Measurements from ENCODE around the gene DIDO1.

DIDO1 gene

DNA sequence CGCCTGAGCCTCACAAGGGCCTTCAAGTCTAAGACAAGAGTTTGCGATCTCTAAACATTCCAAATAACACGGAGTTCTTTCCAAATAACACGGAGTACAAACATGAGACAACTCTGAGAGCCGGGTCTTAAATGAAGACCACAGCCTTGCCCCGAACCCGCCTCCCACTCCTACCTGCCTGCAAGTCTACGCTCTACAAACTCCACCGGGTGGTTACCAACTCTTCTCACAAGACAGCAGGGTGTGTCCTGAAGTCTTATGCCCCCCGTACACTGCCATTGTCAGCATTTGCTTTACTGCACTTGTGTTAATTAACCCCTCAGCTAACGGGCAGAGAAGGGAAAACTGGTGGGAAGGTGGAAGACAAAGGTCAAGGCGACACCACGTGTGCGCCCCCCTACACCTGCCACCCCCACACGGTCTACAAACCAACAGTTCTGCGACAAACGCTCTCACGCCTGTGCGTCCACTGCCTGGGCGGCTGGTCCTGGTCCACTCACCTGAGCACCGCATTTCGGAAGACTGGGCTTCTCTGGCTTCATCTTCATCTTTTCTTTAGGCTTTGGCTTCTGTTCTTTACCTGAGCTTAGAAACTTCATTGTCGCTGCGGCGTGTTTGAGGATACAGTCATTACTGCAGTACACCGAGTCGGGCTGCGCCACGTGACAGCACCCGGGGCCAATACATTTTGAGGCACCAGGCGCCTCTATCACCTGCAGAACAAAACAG is 19.5 kb downstream of the DIDO1 start:
- H4K20me1 ChIP-seq (ENCODE audit: insufficient read depth) = peaks cover 31% of the 10 kb centered on the region
- no peak overlapping the region for H3K27ac ChIP-seq
- H3K4me1 ChIP-seq (ENCODE audit: low read depth, poor library complexity, severe bottlenecking) = peaks cover 56% of the 10 kb centered on the region
- H3K27me3 ChIP-seq (ENCODE audit: insufficient read depth, low read depth) = no peaks in the 10 kb centered on the region
- peaks cover 28% of the 10 kb centered on the region for H3K79me2 ChIP-seq (ENCODE audit: insufficient read depth, low read depth)
- TF ChIP-seq, protein P1, sequence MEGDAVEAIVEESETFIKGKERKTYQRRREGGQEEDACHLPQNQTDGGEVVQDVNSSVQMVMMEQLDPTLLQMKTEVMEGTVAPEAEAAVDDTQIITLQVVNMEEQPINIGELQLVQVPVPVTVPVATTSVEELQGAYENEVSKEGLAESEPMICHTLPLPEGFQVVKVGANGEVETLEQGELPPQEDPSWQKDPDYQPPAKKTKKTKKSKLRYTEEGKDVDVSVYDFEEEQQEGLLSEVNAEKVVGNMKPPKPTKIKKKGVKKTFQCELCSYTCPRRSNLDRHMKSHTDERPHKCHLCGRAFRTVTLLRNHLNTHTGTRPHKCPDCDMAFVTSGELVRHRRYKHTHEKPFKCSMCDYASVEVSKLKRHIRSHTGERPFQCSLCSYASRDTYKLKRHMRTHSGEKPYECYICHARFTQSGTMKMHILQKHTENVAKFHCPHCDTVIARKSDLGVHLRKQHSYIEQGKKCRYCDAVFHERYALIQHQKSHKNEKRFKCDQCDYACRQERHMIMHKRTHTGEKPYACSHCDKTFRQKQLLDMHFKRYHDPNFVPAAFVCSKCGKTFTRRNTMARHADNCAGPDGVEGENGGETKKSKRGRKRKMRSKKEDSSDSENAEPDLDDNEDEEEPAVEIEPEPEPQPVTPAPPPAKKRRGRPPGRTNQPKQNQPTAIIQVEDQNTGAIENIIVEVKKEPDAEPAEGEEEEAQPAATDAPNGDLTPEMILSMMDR (conservative IDR thresholded peaks at IDR 0.05; ENCODE audit: low read depth, low read length) = no peak
- no peak overlapping the region for H3K4me2 ChIP-seq
- no peak overlapping the region for H3K9ac ChIP-seq
- no peak overlapping the region for H3K4me3 ChIP-seq (IDR thresholded peaks at IDR 0.05; ENCODE audit: insufficient read depth, low read depth, low read length)
- H2AFZ ChIP-seq (ENCODE audit: low read depth) = no peak overlapping the region
- peaks cover 17% of the 10 kb centered on the region; the same call in 1 of the 2 replicates for H3K36me3 ChIP-seq (ENCODE audit: insufficient read depth)

DNA sequence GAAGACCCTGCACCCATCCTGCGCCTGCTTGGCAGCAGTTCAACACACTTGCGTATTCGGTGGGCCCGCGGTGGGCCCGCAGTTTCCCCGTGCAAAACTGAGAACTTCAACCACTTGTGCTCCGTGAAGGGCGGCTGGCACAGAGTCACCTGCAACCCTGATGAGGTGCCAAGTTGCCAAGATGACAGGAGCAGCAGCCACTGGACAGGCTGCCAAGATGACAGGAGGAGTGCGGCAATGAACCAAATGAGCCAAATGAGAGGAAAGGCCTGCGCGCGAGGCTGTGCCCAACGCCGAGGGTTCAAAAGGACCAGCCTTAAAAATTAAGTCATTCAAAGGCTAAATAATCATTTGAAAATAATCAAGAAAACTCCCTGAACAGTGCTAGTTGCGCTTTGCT is 20.1 kb downstream of the DIDO1 start:
- Histone ChIP-seq H3K4me2 (no peak overlapping the region), H3K9ac (no peak overlapping the region), H3K27ac (no peak overlapping the region), H3K36me3 (ENCODE audit: insufficient read depth) (peaks cover 12% of the 10 kb centered on the region; the same call in 1 of the 2 replicates), H3K79me2 (ENCODE audit: insufficient read depth, low read depth) (peaks cover 22% of the 10 kb centered on the region; the same call in 1 of the 2 replicates), H3K4me3 (IDR thresholded peaks at IDR 0.05; ENCODE audit: insufficient read depth, low read depth, low read length) (no peak overlapping the region), H3K4me1 (ENCODE audit: low read depth, poor library complexity, severe bottlenecking) (peaks cover 56% of the 10 kb centered on the region), H2AFZ (ENCODE audit: low read depth) (no peak overlapping the region), H3K27me3 (ENCODE audit: insufficient read depth, low read depth) (no peaks in the 10 kb centered on the region), H4K20me1 (ENCODE audit: insufficient read depth) (peaks cover 26% of the 10 kb centered on the region)
- TF ChIP-seq, protein P1 (conservative IDR thresholded peaks at IDR 0.05; ENCODE audit: low read depth, low read length) = no peak

DNA sequence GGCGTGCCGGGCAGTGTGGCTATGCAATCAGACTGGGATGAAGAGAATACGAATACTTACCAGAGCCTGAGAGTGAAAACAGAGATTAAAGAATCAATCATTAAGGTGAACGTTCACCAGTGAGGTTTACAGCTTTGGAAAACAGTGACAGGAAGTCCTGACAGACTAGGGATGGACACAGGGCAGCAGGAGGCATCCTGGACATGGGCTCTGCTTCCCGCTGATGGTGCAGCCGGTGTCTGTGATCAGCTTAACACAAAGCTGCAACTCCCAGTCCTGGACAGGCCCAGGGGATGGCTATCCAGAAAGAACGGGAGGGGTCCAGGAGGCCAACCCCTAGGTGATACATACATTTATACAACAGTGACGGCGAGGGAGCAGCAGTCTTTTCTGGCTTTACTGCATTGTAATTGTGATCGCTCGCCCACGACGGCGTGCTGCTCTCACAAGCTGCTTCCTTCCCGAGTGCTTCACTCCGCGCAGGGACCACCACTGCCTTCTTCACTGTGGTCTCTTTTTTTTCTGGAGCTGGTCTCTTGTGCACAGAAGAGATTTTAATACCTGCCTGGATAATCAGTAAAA is 20.7 kb downstream of the DIDO1 start:
- H2AFZ ChIP-seq (ENCODE audit: low read depth) = no peak overlapping the region
- TF ChIP-seq, protein P1 (conservative IDR thresholded peaks at IDR 0.05; ENCODE audit: low read depth, low read length) = no peak
- peaks cover 22% of the 10 kb centered on the region; the same call in 1 of the 2 replicates for H3K79me2 ChIP-seq (ENCODE audit: insufficient read depth, low read depth)
- no peak overlapping the region for H3K9ac ChIP-seq
- H4K20me1 ChIP-seq (ENCODE audit: insufficient read depth) = peaks cover 26% of the 10 kb centered on the region
- H3K4me3 ChIP-seq (IDR thresholded peaks at IDR 0.05; ENCODE audit: insufficient read depth, low read depth, low read length) = no peak overlapping the region
- peaks cover 12% of the 10 kb centered on the region; the same call in 1 of the 2 replicates for H3K36me3 ChIP-seq (ENCODE audit: insufficient read depth)
- no peak overlapping the region for H3K4me2 ChIP-seq
- H3K27me3 ChIP-seq (ENCODE audit: insufficient read depth, low read depth) = no peaks in the 10 kb centered on the region
- no peak overlapping the region for H3K27ac ChIP-seq
- peaks cover 56% of the 10 kb centered on the region for H3K4me1 ChIP-seq (ENCODE audit: low read depth, poor library complexity, severe bottlenecking)

DNA sequence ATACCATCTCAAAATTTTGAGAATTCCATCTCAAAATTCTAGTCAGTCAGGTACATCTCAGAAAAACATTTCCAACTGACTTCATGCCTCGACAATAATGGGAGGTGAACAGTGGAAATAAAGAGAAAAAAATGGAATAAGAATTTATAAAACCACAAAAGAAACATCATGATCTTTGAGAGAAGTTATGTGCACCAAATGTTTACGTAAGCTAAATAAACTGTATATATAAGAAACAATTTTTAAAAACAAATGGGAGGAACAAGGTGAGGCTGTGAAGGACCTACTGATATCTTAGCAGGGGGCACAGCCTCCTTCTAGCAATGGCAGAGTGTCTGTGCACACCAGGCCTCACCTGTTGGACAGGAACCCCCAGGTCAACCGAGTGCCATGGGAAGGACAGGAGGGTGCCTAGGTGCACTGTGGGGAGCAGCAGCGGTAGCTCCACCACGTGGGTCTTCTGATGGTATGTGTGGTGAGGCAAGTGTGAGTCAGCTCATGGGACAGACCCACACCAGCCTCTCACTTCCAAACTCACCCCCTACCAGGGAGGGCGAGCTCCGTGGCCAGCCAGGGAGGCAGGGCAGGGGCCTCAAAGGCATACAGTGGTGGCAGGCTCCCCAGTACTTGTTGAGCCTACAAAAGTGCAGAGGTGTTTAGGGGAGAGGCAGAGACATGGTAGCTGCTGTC is 23.2 kb downstream of the DIDO1 start:
- TF ChIP-seq, protein P1 (conservative IDR thresholded peaks at IDR 0.05; ENCODE audit: low read depth, low read length) = no peak
- H2AFZ ChIP-seq (ENCODE audit: low read depth) = no peak overlapping the region
- H4K20me1 ChIP-seq (ENCODE audit: insufficient read depth) = peaks cover 13% of the 10 kb centered on the region
- no peak overlapping the region for H3K4me2 ChIP-seq
- no peak overlapping the region for H3K4me3 ChIP-seq (IDR thresholded peaks at IDR 0.05; ENCODE audit: insufficient read depth, low read depth, low read length)
- H3K36me3 ChIP-seq (ENCODE audit: insufficient read depth) = peaks cover 12% of the 10 kb centered on the region; the same call in 1 of the 2 replicates
- H3K4me1 ChIP-seq (ENCODE audit: low read depth, poor library complexity, severe bottlenecking) = peaks cover 56% of the 10 kb centered on the region
- H3K79me2 ChIP-seq (ENCODE audit: insufficient read depth, low read depth) = peaks cover 16% of the 10 kb centered on the region; the same call in 1 of the 2 replicates
- no peaks in the 10 kb centered on the region for H3K27me3 ChIP-seq (ENCODE audit: insufficient read depth, low read depth)
- H3K9ac ChIP-seq = no peak overlapping the region
- no peak overlapping the region for H3K27ac ChIP-seq
